ENCODE measurements around the gene ARL8A.

Gene ARL8A

DNA sequence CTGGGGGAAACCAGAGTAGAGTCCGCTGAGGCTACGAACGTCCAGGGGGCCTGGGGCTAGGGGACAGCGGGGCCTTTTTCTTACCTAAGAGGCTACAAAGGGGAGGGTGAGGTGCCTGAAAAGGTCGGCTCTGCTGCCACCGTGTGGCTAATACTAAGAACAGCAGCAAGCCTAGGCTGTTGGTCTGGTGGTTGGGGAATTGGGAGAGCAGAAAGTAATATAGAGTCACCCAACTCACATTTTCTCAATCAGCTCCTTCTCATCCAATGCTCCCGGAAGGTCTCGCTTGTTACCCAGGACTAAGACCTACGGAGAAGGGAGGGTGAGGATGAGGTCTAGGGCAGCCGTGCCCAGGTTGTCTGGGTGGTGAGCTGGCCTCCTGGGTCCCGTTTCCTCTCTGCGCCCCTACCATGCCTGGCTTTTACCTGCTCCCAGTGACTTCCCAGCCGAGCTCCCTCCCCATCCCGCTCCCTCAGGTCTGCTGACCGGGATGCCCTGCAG lies 9.3 kb downstream of the ARL8A start:
- no peak for DNase-seq (ENCODE audit: low read depth)

DNA sequence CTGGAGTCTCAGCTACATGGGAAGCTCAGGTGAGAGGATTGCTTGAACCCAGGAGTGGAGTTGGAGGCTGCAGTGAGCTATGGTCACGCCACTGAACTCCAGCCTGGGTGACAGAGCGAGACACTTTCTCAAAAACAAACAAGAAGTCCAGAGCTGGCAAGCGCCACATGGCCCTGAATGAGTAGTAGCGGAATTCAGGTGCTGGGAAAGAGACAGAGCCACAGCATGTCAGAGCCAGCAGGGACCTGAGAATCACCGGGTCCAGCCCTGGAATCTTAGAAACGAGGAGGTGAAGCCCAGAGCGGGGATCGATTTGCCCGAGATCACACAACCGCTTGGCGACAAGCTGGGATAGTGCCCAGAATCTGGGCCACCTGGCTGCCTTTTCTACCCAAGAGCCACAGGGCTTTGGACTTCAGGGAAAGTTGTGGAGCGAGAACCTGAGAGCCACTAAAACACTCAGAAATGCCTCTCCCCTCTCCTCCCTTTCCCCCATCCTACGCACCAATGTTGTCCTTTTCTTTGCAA lies 9.8 kb downstream of the ARL8A start:
- no peak for DNase-seq (ENCODE audit: low read depth)

DNA sequence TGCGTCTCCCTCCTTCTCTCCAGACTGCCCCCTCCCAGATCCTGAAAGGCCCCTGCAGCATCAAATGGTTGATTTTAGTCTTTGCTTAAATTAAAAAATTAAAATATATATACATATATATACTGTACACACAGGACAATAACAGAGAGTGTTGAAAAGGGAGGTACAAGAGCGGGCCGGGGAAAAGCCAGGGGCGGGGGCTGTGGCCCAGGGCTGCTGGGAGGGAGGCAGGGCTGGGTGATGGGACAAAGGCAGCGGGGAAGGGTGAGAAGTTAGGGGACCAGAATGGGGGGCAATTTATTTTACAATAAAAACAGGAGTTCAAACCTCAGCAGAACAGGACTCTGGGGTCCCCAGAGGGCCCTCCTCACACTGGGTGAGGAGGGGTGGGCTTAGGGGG lies 10.5 kb downstream of the ARL8A start:
- DNase-seq (ENCODE audit: low read depth): no peak

DNA sequence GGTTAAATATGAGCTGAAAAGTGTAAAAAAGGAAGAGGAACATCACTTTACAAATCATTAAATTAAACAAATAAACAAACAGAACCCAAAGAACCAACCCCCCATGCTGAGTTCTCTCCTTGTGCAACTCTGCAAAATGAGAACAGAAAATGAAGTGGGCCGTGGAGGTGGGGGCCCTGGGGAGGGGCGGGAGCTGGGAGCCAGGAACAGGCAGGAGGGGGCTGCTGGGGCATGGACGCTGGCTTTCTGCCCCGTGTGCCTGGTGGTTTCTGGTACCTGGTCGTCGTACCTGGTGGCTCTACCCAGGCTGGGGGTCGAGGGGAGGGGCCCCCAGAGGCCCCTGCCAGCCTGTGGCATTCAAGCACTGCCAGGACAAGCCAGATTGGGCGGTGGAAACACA lies 11.0 kb downstream of the ARL8A start:
- no peak for DNase-seq (ENCODE audit: low read depth)

DNA sequence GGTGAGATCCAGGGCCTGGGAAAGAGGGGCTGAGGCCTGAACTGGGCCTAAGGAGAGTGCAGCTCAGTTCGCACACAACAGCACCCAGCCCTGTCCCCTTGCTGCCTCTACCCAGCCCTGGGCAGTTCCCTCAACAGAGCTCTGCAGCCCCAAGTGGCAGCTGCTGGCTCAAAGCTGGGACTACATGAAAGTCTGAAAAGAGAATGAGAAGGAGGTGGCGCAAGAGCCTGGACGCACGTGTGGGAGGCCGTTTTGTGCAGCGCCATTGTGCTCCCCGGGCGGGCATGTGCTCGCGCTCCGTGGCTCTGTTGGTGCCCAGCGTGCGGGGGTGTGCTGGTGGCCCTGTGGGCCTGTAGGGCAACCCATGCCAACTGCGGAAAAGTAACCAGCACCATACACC lies 11.5 kb downstream of the ARL8A start:
- DNase-seq (ENCODE audit: low read depth): no peak

DNA sequence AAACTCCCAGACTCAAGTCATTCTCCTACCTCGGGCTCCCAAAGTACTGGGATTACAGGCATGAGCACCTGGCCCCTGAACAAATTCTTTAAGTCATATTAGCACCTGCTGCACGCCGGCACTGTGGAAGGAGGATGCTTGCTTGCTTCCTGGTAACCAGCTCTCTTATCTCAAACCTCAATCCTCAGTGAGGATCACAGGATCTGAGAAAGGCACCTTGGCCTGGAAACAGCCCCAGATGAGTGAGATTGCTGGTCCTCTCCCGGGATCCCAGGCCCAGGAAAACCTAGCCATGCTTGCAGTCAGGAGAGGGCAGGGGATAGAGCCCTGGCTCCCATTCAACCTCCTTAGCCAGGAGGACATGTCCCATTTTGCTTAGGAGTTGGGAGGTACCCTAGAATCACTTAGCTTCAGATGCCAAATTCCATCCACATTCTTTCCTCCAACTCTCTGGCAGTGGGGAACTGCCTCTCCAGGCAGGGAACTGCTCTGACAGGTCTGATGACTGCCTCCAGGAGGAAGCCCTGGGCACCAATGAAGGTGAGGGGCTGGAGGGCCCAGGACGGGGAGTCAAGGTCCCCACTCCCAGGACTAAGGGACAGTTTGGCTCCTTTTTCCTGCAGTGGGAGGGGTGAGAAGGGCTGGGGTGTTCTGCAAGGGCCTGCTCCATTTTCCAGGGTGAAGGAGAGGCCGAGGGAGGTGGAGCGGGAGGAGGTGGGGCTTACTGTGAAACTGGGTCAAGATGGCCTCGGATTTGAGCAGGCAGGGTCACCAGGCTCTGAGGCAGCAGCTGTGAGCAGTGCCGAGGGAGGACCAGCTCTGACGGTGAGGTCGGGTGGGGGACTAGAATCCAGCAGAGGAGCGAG lies 12.3 kb downstream of the ARL8A start:
- DNase-seq (ENCODE audit: low read depth): no peak

DNA sequence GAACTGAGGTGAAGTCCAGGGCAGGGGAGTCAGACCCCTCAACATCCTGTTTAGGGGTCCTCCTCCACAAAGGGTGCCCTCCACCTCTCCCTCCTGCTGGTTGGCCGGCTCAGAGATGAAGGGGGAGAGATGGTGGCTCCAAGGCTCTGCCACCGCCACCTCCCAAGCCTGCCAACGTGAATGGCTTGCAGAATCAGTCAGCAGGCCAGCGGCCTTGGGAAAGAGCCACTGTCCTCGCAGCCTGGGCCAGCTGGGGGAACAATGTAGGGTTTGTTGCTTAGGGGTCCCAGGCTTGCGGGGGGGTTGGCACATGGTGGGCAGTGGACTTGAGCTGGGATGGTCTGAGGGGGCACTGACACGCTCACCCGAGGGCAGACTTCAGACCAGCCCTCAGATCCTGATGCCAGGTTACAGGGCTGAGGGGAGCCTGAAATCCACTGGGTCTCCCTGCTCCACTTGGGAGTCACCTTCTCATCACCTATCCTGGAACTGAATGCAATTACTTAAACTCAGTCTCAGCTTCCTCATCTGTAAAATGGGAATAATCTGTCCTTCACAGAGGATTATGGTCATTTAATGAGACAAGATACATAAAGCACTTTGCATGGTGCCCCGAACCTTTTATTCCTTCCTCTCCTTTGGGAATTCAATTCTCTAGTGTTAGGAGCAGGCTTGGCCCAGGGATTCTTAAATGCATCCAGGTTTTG lies 13.6 kb downstream of the ARL8A start:
- DNase-seq (ENCODE audit: low read depth): no peak

DNA sequence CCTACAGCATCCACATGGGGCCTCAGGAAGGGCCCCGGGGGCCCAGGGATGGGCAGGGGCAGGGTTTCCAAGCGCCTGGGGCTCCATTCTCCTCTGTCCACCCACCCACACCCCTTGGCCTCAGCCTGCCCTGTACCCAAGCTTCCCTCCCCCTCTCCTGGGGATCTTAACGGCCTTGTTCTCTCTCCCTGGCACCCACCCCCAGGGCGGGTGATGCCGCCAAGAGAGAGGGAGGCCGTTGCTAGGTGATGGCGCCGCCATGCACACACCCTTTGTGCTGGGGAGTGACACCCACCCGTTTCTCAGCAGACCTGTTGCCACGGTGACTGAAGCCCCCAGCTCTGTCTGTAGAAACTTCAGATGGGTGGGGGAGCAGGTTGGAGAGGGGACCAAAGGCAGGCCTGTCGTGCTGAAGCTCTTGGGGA lies 14.2 kb downstream of the ARL8A start:
- no peak for DNase-seq (ENCODE audit: low read depth)

DNA sequence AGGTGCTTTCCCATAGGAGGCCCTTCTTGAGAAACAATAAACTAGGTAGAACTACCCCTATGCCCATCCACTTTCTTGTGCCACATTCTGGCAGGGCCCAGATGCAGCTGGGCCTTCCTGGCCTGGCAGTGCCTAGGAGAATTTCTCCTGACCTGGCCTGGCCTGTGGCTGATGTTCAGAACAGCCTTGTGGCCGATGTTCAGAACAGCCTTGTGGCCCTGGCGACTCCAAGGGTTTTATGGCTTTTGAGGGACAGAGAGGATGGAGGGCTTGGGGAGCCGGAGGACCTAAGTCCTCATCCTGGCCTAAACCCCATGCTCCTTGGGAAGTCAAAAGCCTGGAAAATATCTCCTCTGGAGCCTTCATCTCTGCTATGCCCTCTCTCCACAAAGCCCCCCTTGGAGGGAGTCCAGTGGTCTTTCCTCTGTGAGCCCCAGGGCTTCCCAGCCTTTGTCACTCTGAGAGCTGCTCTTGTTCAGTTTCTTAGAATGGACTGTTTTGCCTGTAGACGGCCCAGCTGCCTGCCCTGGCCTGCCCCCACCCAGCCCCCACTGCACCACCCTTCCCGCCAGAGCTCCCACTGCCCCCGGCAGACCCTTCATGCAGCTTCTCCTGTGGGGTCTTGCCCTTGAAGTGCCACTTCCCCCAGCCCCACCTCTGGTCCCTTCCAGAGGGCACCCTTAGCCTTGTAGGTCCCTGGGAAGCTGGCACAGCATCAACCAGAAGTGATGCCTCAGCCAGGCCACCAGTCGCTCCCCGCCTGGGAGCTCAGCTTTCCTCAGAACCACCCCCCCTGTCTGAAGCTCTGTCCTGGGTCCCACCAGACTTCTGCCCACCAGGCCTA lies 14.9 kb downstream of the ARL8A start:
- DNase-seq (ENCODE audit: low read depth): no peak

DNA sequence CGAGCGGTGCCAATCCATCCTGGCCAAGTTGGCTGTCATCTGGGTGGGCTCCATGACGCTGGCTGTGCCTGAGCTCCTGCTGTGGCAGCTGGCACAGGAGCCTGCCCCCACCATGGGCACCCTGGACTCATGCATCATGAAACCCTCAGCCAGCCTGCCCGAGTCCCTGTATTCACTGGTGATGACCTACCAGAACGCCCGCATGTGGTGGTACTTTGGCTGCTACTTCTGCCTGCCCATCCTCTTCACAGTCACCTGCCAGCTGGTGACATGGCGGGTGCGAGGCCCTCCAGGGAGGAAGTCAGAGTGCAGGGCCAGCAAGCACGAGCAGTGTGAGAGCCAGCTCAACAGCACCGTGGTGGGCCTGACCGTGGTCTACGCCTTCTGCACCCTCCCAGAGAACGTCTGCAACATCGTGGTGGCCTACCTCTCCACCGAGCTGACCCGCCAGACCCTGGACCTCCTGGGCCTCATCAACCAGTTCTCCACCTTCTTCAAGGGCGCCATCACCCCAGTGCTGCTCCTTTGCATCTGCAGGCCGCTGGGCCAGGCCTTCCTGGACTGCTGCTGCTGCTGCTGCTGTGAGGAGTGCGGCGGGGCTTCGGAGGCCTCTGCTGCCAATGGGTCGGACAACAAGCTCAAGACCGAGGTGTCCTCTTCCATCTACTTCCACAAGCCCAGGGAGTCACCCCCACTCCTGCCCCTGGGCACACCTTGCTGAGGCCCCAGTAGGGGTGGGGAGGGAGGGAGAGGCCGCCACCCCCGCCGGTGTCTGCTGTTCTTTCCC lies 16.5 kb downstream of the ARL8A start:
- no peak for DNase-seq (ENCODE audit: low read depth)

DNA sequence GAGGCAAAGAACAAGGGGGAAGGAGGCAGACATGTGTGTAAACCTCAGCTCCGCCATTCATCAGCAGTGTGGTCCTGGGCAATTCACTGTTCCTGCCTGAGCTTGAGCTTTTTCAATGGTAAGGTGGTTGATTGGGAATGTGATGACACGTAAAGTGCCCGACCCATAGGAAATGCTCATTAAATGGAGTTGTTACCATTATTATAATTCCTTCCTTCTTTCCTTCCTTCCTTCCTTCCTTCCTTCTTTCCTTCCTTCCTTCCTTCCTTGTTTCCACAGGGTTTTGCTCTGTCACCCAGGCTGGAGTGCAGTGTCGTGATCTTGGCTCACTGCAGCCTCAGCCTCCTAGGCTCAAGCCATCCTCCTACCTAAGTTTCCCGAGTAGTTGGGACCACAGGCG lies 17.5 kb downstream of the ARL8A start:
- DNase-seq (ENCODE audit: low read depth): no peak

DNA sequence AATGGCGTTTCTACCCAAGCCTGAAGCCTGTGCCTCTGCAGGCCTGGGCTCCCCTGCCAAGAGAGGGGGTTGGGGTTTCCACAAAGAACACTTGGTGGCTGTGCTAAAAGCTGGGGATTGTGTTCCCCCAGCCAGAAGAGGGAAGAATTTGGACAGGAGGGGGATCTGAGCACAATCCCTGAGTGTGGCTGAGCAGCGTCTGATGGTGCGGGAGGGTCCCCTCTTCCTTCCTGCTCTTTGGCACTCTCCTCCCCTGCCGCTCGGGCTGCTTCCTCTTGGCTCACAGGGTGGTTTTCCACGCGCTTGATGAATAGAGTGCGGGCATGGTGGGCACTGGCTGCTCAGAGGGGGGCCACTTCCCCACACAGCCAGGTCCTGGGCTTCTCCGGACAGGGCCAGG lies 18.1 kb downstream of the ARL8A start:
- no peak for DNase-seq (ENCODE audit: low read depth)

DNA sequence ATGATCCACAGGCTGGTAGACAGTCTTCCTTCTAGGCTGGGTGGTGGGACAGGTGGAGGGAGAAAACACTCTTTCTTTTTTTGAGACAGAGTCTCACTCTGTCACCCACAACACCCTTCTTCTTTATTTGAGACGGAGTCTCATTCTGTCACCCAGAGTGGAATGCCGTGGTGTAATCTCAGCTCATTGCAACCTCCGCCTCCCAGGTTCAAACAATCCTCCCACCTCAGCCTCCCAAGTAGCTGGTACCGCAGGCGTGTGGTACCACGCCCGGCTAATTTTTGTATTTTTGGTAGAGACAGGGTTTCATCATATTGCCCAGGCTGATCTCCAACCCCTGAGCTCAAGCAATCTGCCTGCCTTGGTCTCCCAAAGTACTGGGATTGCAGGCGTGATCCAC lies 18.9 kb downstream of the ARL8A start:
- no peak for DNase-seq (ENCODE audit: low read depth)

DNA sequence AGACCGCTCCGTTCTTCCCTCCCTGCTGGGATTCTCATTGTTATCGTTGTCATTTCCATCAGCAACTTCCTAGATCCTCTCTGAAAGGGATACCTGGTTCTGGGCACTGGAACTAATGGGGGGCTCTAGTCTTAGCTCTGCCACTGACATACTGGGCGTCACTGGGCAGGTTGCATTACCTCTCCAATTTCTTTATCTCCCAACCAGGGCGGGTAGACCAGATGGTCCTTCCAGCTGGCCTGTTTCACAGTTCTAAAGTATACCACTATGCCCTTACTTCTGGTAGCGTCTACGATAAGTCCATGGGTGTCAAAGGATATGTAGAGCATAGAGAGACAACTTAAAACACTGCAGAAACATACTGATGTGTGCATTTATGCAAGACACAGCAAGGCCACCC lies 20.4 kb downstream of the ARL8A start:
- no peak for DNase-seq (ENCODE audit: low read depth)

DNA sequence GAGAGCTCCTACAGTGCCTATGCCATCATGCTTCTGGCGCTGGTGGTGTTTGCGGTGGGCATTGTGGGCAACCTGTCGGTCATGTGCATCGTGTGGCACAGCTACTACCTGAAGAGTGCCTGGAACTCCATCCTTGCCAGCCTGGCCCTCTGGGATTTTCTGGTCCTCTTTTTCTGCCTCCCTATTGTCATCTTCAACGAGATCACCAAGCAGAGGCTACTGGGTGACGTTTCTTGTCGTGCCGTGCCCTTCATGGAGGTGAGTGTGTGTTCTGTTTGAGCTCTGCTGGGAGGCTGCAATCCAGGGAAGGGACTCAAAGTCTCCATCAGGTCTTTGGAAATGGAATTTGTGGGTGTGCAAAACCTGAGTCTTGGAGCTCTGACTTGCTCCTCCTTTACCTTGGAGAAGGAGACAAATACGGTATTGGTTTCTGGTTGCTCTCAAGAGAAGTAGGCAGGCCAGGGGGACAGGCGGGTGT lies 21.2 kb downstream of the ARL8A start:
- DNase-seq (ENCODE audit: low read depth): no peak

DNA sequence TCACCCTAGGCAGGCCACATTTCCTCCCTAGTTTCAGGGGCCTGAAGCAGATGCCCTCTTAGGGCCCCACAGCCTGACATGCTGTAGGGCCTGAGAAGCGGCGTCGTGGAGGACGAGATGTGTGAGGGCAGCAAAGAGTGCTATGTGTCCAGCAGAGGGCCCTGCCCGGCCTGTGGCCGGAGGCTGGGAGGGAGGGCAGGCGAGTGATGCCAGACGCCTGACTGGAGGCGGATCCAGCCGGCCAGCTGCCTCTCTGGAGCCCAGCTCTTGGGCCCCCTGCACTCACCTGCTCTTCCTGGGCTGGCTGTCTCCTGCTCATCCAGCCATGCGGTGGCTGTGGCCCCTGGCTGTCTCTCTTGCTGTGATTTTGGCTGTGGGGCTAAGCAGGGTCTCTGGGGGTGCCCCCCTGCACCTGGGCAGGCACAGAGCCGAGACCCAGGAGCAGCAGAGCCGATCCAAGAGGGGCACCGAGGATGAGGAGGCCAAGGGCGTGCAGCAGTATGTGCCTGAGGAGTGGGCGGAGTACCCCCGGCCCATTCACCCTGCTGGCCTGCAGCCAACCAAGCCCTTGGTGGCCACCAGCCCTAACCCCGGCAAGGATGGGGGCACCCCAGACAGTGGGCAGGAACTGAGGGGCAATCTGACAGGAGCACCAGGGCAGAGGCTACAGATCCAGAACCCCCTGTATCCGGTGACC lies 21.8 kb downstream of the ARL8A start, which contains the start of gene GPR37L1:
Gene GPR37L1, plus strand, starts transcription at position 279 of the 697 bp plus-strand sequence. Its CDS starts 47 bp downstream, at position 326.
- DNase-seq (ENCODE audit: low read depth): no peak

DNA sequence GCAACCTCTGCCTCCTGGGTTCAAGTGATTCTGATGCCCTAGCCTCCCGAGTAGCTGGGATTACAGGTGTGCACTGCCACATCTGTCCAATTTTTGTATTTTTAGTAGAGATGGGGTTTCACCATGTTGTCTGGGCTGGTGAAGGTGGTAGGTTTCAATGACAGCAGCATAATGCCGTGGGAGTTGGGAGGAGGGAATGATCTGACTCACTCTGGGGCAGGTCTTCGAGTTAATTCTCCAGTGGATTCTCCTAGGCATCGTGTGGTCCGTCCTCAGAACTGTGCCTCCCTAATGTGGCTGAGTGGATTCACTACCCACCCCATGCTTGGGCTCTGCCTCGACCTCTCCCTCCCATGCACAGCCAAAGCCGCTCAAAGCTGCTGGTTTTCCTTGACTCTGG lies 23.5 kb downstream of the ARL8A start:
- no peak for DNase-seq (ENCODE audit: low read depth)

DNA sequence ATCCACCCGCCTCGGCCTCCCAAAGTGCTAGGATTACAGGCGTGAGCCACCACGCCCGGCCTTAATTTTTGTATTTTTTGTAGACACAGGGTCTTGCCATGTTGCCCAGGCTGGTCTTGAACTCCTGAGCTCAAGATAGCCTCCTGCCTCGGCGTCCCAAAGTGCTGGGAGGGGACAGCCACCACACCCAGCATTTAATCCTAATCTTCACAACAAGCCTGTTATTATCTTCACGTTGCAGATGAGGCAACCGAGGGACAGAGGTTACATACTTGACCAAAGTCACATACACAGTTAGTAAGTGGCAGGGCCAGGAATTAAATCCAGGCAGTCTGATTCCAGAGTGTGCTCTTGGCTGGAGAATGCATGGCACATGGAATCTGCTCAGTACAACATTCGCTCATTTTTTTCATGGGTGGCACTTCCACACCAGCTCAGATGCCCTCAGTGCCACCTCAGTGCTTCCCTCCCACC lies 26.6 kb downstream of the ARL8A start:
- DNase-seq (ENCODE audit: low read depth): no peak

DNA sequence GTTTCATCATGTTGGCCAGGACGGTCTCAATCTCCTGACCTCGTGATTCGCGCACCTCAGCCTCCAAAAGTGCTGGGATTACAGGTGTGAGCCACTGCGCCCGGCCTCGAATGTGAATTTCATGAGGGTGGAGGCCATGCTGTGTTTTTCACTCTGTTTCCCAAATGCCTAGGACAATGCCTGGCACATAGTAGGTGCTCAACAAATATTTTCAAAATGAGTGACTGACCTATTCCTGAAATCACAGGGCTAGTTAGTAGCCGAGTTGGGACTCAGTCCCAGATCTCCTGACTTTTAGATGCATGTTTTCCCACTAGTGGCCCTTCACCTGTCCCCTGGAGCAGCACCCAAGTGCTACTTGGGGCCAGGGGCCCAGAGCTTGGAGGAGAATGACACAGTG lies 28.2 kb downstream of the ARL8A start:
- no peak for DNase-seq (ENCODE audit: low read depth)

DNA sequence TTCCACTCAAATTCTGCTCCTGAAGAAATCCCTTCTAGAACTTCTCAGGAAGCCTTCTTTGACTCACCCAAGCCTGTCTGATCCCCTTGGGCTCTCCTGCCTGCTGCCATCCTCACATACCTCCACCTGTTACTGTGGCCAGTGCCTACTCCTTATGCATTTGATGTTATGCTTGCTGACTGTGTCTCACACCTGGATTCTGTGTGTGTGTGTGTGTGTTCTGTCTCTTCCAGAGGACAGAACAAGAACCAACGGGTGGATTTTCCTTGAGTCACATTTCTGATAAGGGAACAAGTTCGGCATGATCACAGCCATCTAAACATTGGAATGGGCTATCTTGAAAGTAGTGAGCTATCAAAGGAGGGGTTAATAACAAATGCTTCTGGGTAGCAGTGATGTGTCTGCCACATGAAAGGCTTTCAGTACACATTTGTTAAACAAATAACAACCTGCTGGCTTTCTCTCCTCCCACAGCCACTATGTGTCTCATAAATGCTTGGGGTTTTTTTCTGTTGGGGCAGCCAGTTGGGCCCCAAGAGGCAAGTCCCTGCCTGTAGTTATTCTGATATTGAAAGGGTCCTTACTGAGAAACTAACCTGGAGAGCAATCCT lies 30.7 kb downstream of the ARL8A start:
- no peak for DNase-seq (ENCODE audit: low read depth)

Measured in HS-5 (cell line).